Activated gamma-delta T cell (primary cell): ENCODE data around the gene DIS3L2.

Experiments
- DNase-seq: peaks from one replicate; lab custom pipeline; 2025; lab: John Stamatoyannopoulos, UW

Gene DIS3L2

DNA sequence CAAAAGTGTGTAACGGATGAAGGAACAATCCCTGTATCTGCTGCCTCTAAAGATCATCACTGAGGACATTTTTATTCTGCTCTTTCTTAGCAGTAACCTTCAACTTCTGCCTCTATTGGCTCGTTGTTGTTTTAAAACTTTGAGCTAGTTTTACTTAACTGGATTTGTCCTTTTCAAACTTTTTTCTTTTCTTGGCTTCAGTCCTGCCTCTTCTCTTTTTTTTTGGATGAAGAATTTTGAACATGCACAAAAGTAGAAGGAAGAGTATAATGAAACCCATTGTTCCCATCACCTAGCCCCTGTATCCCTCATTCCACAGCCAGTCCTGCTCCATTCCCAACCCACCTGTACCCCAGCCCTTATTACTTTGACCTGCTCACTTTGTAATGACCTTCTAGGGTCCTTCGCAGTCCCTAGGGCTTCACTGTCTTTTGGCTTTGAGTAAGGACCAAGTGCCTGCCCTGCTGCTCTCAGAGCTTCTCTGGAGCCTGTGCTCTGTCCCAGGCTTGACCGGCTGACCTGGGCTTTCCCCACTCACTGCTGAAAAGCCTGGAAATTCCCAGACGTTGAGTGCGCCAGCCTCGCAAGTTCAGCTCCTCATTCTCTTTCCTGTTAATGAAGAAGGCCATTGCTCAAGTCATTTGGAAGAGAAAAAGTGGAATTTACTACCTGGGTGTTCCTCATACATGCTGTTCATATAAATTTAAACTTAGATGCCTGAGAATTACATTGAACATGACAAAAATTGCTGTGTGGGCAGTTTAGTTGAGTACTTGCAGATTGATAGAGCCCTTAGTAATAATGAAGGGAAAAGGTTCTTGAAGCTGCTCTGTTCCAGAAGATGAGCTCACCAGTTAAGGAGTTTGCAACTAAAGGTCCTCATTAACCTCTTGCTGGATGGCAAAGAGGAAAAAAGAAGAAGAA, 267.7 kb downstream of the DIS3L2 start:
- DNase-seq: no peak

DNA sequence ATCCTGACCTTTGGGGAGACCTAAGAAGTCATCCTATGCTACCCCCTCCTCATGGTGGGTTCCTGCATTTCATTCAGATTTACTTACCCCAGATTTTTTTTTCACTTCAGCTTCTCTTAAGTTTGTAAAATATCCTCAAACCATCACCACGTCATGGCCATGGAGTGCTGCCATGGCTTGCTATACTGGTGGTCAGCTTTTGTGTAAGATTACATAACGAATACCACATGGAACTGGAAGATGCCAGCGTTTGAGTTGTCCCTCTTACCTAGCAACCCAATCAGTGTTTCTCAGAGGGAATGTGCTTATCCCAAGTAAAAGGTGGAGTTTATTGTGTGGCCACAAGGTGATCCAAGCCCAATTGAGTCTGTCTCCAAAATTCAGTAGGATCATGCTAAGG, 268.4 kb downstream of the DIS3L2 start:
- DNase-seq: no peak

DNA sequence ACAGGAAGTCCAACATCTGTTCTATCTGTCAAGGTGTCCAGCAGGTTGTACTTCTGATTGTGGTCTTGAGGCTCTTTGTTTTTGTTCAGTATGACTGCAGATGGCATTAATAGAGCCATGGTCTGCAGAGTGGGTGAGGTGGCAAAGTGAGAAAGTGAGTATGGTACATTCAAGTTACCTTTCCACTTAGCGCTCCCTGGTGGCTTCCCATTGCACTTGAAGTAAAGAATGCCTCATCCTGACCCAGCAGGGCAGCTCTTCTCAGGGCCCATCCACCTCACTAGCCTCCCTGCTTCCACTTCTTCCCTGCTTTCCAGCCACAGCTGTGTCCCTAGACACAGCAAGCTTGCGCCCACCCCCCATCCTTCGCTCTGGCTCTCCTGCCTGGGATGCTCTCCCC, 269.0 kb downstream of the DIS3L2 start:
- no peak for DNase-seq

DNA sequence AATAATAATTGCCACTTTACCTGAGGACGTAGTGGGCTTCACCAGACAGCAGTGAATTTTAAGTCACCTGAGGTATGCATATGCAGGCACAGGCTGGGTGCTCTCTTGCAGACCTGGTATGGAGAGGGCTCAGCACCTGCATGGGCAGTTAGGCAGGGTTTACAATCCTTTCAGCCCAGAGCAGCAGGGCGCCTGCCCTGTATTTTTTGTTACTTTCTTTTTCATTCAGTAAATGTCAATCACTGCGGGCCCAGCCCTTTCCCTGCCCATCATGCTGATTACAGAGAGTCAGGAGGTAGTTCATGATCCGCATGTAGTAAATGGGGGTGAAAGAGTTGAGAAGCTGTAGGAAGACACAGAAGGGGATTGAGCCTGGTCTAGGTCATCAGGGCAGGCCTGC, 270.0 kb downstream of the DIS3L2 start:
- DNase-seq: no peak

DNA sequence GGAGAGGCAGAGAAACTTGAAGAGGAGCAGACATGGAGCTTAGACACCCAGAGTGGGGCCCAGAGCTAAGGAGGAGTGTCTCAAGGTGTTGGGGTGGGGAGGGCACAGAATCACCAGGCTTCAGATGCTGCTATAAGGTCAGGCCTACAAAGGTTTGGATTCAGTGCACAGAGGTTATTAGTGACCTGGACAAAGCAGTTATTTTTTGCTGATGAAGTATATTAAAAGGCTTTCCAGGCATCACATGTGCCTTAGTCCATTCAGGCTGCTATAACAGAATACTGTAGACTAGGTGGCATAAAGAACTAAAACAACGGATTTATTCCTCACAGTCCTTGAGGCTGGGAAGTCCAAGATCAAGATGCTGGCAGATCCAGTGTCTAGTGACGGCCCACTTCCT, 271.4 kb downstream of the DIS3L2 start:
- DNase-seq: no peak

DNA sequence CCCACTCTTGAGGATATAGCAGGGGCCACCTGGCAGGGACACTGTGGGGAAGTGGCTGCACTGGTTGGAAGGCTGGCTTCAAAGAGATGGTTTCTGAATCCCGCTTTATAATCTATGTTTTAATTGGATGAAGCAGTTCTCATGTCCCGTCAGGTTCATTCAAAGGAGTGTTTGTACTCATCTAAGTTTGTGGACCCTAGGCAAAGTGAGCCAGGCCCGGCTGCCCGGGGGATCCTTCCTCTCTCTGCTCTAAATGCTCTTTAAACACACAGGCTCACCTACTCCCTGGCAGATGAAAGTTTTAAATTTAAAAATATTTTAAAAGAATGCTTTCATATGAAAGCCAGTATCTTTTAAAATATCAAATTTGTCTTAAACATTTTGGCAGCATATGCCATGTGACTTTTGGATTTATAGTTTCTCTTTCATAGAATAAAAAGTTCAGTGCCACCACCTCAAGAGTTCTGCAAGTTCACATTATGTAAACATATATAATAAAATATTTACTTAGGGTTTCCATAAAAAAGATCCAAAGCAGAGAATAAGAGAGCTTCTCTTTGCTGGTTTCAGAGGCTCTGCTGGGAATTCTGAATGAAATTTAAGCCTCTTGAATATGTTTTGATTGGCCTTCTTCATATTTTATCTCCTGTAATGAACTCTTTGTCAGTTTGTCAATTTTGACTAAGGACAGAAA, 273.6 kb downstream of the DIS3L2 start:
- no peak for DNase-seq

DNA sequence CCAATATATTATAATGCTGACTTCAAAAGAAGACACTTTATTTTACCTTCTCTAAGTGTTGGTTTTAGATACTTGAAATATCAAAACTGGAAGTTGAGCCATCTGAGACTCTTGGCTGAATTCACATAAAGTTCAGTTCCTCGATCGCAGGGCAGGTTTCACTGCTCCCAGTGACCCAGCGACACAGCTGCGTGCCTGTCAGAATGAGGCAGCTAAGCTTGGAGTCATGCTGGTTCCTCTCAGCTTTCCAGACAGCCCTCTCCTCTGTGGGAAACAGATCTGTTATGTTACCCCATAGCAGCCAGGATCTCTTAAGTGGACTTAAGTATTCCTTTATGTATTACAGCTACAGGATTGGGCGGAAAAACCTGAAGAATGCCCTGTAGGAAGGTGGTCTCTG, 274.2 kb downstream of the DIS3L2 start:
- no peak for DNase-seq

DNA sequence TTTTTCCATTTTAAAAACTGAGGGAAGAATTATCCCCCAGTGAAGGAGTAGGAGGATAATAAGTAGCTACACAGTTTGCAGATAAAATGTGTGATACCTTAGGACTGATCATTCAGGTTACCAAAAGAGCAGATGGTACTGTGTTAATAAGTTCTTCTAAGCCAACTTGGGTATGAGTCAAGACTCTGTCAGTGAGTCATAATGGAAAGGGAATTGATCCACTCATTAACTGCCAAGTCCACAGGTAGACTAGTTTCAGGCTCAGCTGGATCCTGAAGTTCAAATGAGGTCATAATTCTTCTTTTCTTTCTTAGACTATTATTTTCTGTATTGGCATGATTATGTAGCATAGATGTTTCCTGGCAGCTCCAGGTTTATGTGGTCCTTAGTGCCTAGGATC, 274.7 kb downstream of the DIS3L2 start:
- no peak for DNase-seq

DNA sequence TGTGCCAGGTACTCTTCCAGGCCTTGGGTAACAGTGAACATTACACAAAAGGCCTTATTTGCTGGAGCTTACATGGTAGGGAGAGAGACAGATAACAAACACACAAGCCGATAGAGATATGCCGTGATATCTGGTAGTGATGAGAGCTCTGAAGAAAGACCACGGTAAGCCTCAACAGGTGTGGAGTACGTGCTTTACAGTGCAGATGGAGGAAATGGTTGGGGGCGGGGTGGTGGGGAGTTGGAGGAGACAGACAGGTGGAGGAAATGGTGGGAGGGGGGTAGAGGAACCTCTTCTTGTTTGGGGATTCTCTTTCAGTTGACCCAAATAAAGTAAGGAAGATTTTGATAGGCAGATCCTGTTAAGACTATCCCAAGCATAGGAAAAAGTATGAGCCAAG, 276.0 kb downstream of the DIS3L2 start:
- no peak for DNase-seq

DNA sequence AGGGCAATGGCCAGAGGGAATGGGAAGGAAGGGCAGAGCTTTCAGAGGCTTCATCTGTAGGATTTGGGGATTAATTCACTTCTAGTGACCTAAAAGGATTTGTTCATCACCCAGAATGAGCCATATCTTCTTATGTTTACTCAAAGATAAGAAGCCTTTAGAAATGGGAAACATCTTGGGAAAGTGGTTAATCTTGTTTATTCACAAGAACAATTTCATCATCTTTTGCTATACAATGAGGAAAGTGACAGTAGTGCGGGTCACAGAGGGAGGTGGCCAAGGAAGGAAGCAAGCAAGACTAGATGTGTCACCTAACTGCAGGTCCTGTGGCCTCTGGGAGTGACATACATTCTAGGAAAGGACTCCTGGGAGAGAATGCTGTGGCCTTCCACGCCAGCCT, 276.6 kb downstream of the DIS3L2 start:
- DNase-seq: no peak

DNA sequence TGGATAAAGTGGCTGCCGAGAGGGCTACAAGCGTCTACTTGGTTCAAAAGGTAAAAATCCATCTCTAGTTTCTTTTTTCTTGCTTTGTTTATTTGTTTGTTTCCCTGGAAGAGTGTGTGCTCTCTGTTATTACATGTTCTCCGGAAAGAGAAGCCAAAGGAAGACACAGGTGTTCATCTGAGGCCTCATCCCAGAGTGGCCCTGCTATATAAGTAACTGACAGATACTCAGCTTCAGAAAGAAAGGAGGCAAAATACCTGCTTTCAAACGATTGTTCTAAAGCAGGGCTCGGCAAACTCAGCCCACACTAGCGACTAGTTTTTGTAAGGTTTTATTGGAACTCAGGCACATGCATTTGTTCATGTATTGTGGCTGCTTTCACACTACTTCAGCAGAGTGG, 277.1 kb downstream of the DIS3L2 start:
- no peak for DNase-seq

DNA sequence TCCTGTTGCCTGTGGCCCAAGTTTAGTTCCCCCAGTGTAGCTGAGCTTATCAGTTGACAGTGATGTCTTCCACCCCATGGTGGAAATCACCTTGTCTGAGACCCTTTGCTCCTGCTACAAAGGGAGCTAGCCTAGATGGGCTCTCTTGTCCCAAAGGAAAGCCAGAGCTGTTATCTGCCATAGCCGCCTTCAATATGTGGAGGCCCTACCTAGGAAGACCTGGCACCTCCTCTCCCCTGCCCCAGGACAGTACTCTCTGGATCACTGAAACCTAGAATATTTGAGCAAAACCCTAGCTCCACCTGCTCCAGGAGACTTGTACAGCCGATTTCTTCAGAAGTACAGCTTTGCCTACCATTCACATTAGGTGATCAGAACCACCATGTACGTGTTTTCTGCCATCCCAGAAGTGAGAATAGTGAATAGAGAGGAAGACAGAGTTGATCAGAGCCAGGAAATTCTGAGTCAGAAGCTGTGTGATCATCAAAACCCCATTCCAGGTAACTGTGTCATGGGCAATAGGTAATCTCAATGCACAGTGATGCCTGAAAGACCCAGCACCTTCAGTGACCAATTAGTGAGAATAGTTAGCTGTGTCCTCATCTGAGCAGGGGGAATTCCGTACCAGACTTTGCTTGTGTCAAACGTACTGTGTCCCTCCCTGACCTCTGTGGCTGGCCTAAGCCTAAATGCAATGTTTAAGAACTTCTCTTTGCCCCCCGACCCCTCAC, 278.6 kb downstream of the DIS3L2 start:
- no peak for DNase-seq

DNA sequence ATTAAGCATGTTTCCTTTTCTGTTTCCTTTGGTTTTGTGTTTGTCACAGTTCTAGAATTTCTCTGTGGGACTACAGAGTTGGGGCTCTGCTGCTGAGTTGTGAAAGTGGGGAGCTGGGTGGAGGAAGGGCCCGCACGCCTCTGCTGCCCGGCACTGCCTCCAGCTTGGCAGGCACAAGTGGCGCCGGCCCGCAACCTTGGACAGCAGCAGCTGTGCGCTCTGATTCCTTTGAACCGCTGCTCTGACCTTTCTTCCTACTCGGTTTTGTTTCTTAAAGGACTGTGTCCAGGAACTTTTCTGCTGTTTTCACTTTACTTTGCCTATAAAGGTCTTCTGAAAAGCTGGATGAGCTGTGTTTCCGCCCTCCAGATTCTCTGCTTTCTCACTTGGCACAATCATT, 279.4 kb downstream of the DIS3L2 start:
- no peak for DNase-seq

DNA sequence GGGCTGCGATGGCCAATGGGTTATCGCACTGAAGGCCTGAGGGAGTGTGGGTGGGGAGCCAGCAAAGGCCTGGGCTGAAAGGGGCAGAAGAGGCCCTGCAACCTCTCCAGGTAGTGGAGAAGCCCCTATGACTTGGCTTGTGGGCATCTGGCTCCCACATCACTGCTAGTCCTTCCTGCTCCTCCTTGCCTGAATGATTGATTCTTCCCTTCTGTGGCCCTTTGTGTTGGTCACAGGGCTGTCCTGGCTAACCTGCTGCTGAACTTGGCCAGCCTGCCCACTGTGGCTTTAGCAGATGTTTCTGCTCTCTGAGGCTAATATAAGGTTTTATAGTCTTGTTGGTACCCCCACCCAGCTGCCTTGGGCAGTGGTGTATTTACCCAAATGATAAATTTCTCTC, 280.8 kb downstream of the DIS3L2 start:
- no peak for DNase-seq

DNA sequence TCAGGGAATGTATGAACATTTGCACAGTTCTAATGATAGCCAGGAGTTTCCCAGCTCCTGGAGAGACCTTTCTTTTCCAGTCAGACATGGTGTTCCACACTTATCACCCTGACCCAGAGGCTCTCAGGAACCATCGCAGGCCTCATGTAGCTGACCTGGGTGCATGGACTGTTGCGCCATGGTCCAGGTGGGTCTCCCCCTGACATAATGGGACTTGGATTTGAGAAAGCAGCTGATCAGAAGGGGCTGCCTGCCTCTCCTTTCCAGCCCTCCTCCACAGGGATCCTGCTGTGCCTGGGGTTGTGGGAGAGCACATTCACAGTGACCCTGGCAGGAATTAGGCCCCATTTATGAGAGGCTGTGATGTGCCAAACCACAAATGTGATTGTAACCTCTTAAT, 283.6 kb downstream of the DIS3L2 start:
- no peak for DNase-seq

DNA sequence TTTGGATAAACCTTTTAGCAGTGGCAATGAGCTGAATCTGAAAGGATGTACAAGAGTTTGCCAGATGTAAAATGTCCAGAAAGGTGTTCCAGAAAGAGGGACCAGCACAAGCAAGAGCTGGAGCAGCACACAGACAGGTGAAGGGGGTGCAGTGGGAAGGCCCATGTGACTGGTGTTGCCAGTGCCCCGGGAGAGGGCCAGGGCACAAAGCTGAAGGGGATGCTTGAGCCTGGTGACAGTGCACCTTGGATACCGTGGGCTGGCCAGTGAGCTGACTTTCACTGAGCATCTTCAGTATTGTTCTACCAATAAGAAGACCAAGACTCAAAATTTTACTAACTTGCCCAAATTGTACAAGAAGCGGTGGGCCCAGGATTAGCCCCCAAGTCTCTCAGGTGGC, 284.7 kb downstream of the DIS3L2 start:
- DNase-seq: no peak

DNA sequence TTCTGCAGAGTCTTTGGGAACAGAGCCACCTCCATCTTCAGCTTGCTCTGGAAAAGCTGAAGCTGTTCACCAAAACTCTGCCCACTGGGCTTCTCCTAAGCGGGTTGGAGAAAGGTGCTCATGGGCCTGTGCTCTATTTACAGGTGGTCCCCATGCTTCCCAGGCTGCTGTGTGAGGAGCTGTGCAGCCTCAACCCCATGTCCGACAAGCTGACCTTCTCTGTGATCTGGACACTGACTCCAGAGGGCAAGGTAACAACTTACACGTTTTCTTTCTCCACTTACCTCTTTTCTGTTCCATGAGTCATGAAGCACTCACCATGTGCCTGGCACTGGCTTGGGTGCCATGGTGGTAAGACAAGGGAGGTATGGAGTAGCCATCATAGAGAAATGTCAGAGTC, 287.6 kb downstream of the DIS3L2 start:
- no peak for DNase-seq

DNA sequence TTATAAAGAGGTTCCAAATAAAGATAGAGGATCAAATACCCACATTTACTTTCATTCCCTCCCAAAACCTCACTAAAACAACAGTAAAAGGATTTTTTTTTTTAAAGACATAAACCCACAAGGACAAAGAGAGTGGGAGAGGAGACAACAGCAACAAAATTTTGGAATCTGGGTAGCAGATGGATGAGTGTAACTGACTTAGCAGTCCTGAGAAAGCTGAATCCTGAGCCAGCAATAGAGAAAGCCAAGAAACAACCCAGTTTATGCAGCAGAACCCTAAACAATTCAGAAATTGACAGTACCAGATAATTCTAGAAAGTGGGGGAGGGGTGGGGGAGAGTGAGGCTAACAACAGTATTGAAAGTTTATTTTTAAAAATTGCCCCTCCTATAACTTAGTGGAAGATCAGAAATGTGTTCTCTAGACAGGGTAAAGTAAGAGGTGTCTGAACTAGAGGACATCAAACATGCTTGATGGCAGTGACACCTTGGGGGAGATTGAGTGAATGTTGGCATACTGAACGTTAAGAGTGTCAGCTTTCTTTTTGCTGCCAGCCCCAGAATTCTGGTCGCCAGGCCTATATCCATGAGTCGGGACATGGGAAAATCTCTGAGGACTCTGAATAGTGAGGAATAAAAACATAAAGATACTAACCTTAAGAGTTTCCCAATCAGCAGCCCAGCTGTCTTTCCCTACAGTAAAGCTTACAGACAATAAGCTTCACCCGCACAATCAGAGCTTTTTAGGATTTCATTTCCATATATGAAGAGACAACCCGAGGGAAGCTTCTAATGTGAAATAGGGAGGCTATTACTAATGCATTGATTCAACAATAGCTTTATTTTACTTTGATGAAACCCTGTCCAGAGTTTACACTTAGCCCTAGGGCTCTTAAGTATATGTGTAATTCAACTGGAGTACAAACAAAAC, 289.0 kb downstream of the DIS3L2 start:
- DNase-seq: no peak

DNA sequence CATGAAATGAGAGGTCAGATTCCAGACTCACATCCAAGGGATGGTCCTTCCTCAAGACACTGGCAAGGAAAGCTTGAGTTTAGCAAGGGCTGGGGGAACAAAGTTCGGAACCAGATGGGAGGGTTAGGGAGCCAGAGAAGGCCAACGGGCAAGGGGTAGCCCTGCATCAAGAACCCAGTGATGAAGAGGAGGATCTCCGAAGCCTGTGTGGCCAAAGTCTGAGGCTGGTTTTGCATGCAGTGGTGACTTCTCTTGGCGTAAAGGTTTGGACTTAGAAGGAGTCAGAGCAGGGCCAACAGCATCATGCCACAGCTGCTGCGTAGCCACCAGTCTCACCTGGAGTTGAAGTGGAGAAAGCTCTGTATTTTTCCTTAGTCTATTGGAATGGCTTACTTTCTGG, 293.5 kb downstream of the DIS3L2 start:
- no peak for DNase-seq

DNA sequence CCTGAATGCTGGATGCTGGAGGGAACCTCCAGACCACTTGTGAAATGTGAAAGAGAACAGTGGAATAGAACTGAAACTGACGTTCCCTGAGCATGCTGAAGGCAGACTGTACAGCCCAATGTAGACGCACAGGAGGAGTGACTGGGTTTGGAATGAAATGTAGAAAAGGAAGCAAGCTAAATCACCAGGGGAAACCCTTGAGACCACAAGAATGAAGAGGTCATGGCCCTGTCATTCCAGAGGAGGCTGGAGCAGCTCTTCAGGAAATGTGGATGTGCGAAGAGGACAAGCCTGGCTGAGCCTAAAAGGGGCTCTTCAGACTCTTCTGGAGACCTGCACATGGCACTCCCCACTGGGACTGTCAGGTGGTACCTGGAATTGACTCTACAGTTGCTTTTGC, 298.6 kb downstream of the DIS3L2 start:
- DNase-seq: no peak

DNA sequence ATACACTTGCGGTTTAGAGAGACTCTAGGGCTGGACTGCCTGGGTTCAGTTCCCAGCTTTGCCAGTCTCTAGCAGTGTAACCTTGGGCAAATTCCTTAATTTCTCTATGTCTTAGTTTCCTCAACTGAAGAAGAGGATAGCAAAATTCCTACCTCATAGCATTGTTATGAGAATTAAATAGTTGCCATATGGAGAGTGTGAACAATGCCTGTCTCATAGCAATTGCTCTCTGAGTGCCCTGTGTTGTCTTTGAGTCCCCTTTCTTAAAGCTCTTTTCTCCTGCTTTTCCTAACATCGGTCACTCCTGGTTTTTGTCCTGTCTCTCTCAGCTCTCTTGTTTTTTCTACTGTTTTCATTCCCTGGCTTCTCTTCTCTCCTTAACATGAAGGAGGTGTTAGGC, 300.3 kb downstream of the DIS3L2 start:
- no peak for DNase-seq

DNA sequence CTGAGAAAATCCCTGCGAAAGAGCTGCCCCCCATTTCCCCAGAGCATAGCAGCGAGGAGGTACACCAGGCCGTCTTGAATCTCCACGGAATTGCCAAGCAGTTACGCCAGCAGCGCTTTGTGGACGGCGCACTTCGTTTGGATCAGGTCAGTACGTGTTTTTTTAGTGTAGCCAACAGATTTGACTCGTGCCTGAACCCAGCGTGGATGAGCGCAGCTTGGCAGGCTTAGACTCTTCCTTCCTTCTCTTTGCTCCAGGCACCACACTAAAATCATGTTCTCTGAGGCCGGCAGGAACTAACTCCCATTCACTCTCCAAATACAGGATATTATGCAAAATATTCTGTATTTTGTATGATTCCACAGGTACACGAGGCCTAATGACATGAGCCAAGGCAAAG, 301.8 kb downstream of the DIS3L2 start:
- no peak for DNase-seq
